HEK293 (cell line): Measurements from ENCODE around the gene ALDH7A1.
A peak's percentile ranks its signal among the peaks of the same experiment; 100 is the strongest.

ENCODE experiments used
- CTCF ChIA-PET: fragments of 350-600 bp; formaldehyde crosslinking; extraction: SDS; loops from one replicate; lab custom pipeline; 2021; ENCODE audit warnings: antibody characterized with exemption; lab: Yijun Ruan, JAX
- POLR2A ChIA-PET: fragments of 300-600 bp; formaldehyde crosslinking; extraction: SDS; loops from one replicate; lab custom pipeline; 2020; ENCODE audit warnings: antibody characterized with exemption, inconsistent platforms; lab: Yijun Ruan, JAX
- H3K27ac ChIP-seq: fragments of 200-500 bp; sonication (Bioruptor generic); 2 replicates; pipeline ENCODE4 v1.5.1; 2014; ENCODE audit warnings: low read depth, low read length, control low read depth, inconsistent platforms; ENCODE audit errors: extremely low read depth
- H3K36me3 ChIP-seq, 2 experiments: fragments of 200-500 bp in 1 of 2; sonication (Bioruptor generic) in 1 of 2; 1 replicate in 1 of 2; 2 replicates in 1 of 2; pipeline ENCODE4 v1.5.1; 2014 to 2017; ENCODE audit warnings: inconsistent platforms in 2 of 2, low read length in 2 of 2; ENCODE audit not compliant: control insufficient read depth in 2 of 2, insufficient read depth in 1 of 2
- H3K4me1 ChIP-seq: fragments of 200-500 bp; sonication (Bioruptor generic); 2 replicates; pipeline ENCODE4 v1.5.1; 2014; ENCODE audit warnings: mild to moderate bottlenecking, low read length, inconsistent platforms; ENCODE audit not compliant: control insufficient read depth, insufficient read depth
- H3K4me3 ChIP-seq: 2 replicates; pipeline ENCODE4 v1.5.1; 2011; ENCODE audit warnings: low read depth, mild to moderate bottlenecking, control low read depth, low read length, moderate library complexity
- H3K9me3 ChIP-seq: fragments of 200-500 bp; sonication (Bioruptor generic); 2 replicates; pipeline ENCODE4 v1.5.1; 2014; ENCODE audit warnings: low read depth, low read length, inconsistent platforms; ENCODE audit not compliant: control insufficient read depth, insufficient read depth
- ELK4 ChIP-seq: IDR thresholded peaks from 2 replicates; pipeline ENCODE4 v1.6.1; 2011; ENCODE audit warnings: mild to moderate bottlenecking, low read depth, low read length, borderline replicate concordance
- KLF1 ChIP-seq: fragments of 450-650 bp; formaldehyde crosslinking; IDR thresholded peaks from 2 replicates; pipeline ENCODE4 v1.5.1; 2016; ENCODE audit warnings: missing biosample characterization, missing genetic modification characterization
- KLF8 ChIP-seq: fragments of 450-650 bp; formaldehyde crosslinking; IDR thresholded peaks from 2 replicates; pipeline ENCODE4 v1.5.1; 2016; ENCODE audit warnings: missing biosample characterization, missing genetic modification characterization
- SCRT2 ChIP-seq: fragments of 450-650 bp; formaldehyde crosslinking; IDR thresholded peaks from 2 replicates; pipeline ENCODE4 v1.5.1; 2016; ENCODE audit warnings: missing biosample characterization, missing genetic modification characterization
- SETDB1 ChIP-seq: IDR thresholded peaks from one replicate; pipeline ENCODE4 v1.6.1; 2017; ENCODE audit warnings: mild to moderate bottlenecking, low read length, moderate library complexity, mixed read lengths; ENCODE audit not compliant: insufficient read length
- YY2 ChIP-seq: fragments of 450-650 bp; formaldehyde crosslinking; IDR thresholded peaks from 2 replicates; pipeline ENCODE4 v1.5.1; 2016; ENCODE audit warnings: missing biosample characterization, missing genetic modification characterization
- ZNF146 ChIP-seq: fragments of 450-650 bp; formaldehyde crosslinking; IDR thresholded peaks from 2 replicates; pipeline ENCODE4 v1.5.1; 2016; ENCODE audit warnings: missing biosample characterization, missing genetic modification characterization
- ZNF211 ChIP-seq: fragments of 450-650 bp; formaldehyde crosslinking; IDR thresholded peaks from 2 replicates; pipeline ENCODE4 v1.5.1; 2016; ENCODE audit warnings: low read depth, missing biosample characterization, missing genetic modification characterization
- ZNF354C ChIP-seq: fragments of 450-650 bp; formaldehyde crosslinking; IDR thresholded peaks from 2 replicates; pipeline ENCODE4 v1.5.1; 2016; ENCODE audit warnings: missing biosample characterization, missing genetic modification characterization, low read depth, borderline replicate concordance
- ZNF426 ChIP-seq: fragments of 450-650 bp; formaldehyde crosslinking; IDR thresholded peaks from 2 replicates; pipeline ENCODE4 v1.5.1; 2017; ENCODE audit warnings: missing biosample characterization, missing genetic modification characterization, mild to moderate bottlenecking, inconsistent platforms, moderate library complexity
- ZNF510 ChIP-seq: fragments of 450-650 bp; formaldehyde crosslinking; IDR thresholded peaks from 2 replicates; pipeline ENCODE4 v1.5.1; 2018; ENCODE audit warnings: mild to moderate bottlenecking, missing genetic modification characterization, missing biosample characterization; ENCODE audit not compliant: insufficient replicate concordance
- ZNF544 ChIP-seq: fragments of 450-650 bp; formaldehyde crosslinking; IDR thresholded peaks from 2 replicates; pipeline ENCODE4 v1.5.0; 2017; ENCODE audit warnings: missing biosample characterization, missing genetic modification characterization
- ZNF596 ChIP-seq: fragments of 450-650 bp; IDR thresholded peaks from 2 replicates; pipeline ENCODE4 v1.5.0; 2018; ENCODE audit warnings: missing biosample characterization, mild to moderate bottlenecking, missing genetic modification characterization, moderate library complexity
- ZNF600 ChIP-seq: fragments of 450-650 bp; formaldehyde crosslinking; IDR thresholded peaks from 2 replicates; pipeline ENCODE4 v1.5.1; 2016; ENCODE audit warnings: missing biosample characterization, missing genetic modification characterization
- ZNF654 ChIP-seq: fragments of 450-650 bp; formaldehyde crosslinking; IDR thresholded peaks from 2 replicates; pipeline ENCODE4 v1.5.1; 2016; ENCODE audit warnings: low read depth, missing biosample characterization, missing genetic modification characterization
- ZNF658 ChIP-seq: fragments of 450-650 bp; formaldehyde crosslinking; IDR thresholded peaks from 2 replicates; pipeline ENCODE4; 2016; ENCODE audit warnings: missing biosample characterization, missing genetic modification characterization
- ZNF664 ChIP-seq: fragments of 450-650 bp; formaldehyde crosslinking; IDR thresholded peaks from 2 replicates; pipeline ENCODE4 v1.5.1; 2016; ENCODE audit warnings: missing biosample characterization, missing genetic modification characterization
- ZNF747 ChIP-seq: fragments of 450-650 bp; formaldehyde crosslinking; IDR thresholded peaks from 2 replicates; pipeline ENCODE4 v1.5.1; 2016; ENCODE audit warnings: missing biosample characterization, missing genetic modification characterization
- ZNF776 ChIP-seq: fragments of 450-650 bp; formaldehyde crosslinking; IDR thresholded peaks from 2 replicates; pipeline ENCODE4 v1.5.0; 2017; ENCODE audit warnings: missing biosample characterization, missing genetic modification characterization, borderline replicate concordance
- ZNF792 ChIP-seq: fragments of 450-650 bp; formaldehyde crosslinking; IDR thresholded peaks from 2 replicates; pipeline ENCODE4 v1.5.1; 2016; ENCODE audit warnings: missing biosample characterization, missing genetic modification characterization
- ZNF843 ChIP-seq: fragments of 450-650 bp; formaldehyde crosslinking; IDR thresholded peaks from 2 replicates; pipeline ENCODE4 v1.5.1; 2016; ENCODE audit warnings: missing biosample characterization, missing genetic modification characterization
- ZSCAN30 ChIP-seq: fragments of 450-650 bp; IDR thresholded peaks from 2 replicates; pipeline ENCODE4 v1.5.1; 2018; ENCODE audit warnings: missing biosample characterization, mild to moderate bottlenecking, missing genetic modification characterization, moderate library complexity
- TF ChIP-seq, protein P1 (sequence below): fragments of 450-650 bp; formaldehyde crosslinking; IDR thresholded peaks from 2 replicates; pipeline ENCODE4 v1.5.1; 2016; ENCODE audit warnings: missing biosample characterization, missing genetic modification characterization

Gene ALDH7A1

DNA sequence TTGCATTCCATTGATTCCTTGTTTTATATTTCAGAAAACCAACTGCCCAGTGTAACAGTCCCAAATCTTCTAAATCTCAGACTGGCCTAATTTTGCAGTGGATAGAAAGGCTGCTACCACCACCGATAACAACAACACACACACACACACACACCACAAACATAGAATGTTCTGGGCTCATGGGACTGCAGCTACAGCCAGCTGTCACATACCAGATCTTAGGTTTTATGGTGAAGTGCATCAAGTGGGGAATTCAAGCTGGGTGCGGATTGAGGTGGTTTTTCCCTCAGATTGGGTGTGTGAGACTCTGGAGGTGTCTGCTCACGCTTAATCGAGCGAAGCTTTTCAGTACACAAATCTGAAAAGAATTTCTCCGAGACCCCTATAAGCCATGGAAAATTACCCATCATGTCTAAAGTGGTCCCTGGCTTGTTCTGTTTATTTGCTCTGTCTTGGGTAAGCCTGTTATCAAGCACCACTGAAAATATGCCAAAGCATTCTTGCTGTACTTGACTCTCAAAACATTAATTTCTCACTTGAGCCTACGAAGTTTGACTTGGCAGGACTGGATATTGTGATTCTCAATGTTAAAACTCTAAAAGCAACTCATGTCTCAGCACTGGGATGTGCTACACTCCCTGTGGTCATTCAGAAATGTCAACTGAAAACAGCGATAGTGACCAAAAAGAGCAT, 71.1 kb downstream of the ALDH7A1 start:
- ChIA-PET CTCF (interaction anchor here (0.6 to 1.6 kb wide), 2 partner anchors 16 to 24 kb away, joined by 3 to 7 read pairs; no protein-coding TSS in a partner anchor), POLR2A (no interaction called here)
- H3K9me3 ChIP-seq: no peaks in the 10 kb centered on the region
- H3K4me1 ChIP-seq: peaks cover 10% of the 10 kb centered on the region; the same call in 1 of the 2 replicates
- TF ChIP-seq SCRT2 (no peak), ZSCAN30 (no peak), ZNF600 (no peak), ZNF426 (tag by site-specific recombination) (no peak)
- TF ChIP-seq, protein P1, sequence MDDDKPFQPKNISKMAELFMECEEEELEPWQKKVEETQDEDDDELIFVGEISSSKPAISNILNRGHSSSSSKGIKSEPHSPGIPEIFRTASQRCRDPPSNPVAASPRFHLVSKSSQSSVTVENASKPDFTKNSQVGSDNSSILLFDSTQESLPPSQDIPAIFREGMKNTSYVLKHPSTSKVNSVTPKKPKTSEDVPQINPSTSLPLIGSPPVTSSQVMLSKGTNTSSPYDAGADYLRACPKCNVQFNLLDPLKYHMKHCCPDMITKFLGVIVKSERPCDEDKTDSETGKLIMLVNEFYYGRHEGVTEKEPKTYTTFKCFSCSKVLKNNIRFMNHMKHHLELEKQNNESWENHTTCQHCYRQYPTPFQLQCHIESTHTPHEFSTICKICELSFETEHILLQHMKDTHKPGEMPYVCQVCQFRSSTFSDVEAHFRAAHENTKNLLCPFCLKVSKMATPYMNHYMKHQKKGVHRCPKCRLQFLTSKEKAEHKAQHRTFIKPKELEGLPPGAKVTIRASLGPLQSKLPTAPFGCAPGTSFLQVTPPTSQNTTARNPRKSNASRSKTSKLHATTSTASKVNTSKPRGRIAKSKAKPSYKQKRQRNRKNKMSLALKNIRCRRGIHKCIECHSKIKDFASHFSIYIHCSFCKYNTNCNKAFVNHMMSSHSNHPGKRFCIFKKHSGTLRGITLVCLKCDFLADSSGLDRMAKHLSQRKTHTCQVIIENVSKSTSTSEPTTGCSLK (tag by site-specific recombination): no peak
- H3K27ac ChIP-seq: no peak overlapping the region
- no peak overlapping the region for H3K4me3 ChIP-seq
- no peaks in the 10 kb centered on the region for H3K36me3 ChIP-seq

DNA sequence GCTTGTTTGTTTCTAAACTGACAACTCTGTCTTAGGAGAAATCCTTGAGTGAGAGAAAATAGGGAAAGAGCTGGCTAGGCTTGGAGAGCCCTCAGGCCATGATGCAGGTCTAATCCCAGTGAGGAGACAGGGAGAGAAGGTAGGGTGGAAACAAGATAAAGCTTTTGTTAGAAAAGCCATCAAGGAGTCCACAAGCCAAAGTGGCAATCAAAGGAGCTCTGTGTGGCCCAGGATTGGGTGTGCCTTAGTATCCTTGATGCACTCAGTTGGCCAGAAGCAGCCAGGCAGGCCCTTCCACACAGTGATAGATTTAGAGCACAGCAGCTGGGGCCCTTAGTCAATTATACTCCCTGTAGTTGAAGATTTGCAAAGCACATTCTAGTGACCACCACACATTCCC, 73.9 kb downstream of the ALDH7A1 start:
- POLR2A ChIA-PET: no interaction called here
- CTCF ChIA-PET: interaction anchor here (0.6 to 1.1 kb wide), 3 partner anchors 14 to 182 kb away, joined by 3 to 9 read pairs (median 4); no protein-coding TSS in a partner anchor
- no peak overlapping the region for H3K27ac ChIP-seq

GRCh38 chr5:126520593-126520953, 74.4 kb downstream of the ALDH7A1 start:
- no peak overlapping the region for H3K27ac ChIP-seq
- POLR2A ChIA-PET: no interaction called here
- CTCF ChIA-PET: interaction anchor here (0.6 to 0.9 kb wide), 2 partner anchors 14 to 18 kb away, joined by 4 read pairs; no protein-coding TSS in a partner anchor
- no peaks in the 10 kb centered on the region for H3K36me3 ChIP-seq
- H3K4me3 ChIP-seq: no peak overlapping the region
- TF ChIP-seq ZNF664 (tag by site-specific recombination) (peak; percentile 57), ZNF211 (tag by site-specific recombination) (0 out of 2 replicates have a peak, but pooled peaks have one; percentile 48), ZNF843 (tag by site-specific recombination) (no peak)
- H3K4me1 ChIP-seq: peaks cover 20% of the 10 kb centered on the region
- no peaks in the 10 kb centered on the region for H3K9me3 ChIP-seq

More for the DNA sequence above, 73.9 kb downstream of the ALDH7A1 start:
- Histone ChIP-seq H3K9me3 (no peaks in the 10 kb centered on the region), H3K4me3 (no peak overlapping the region), H3K36me3 (no peaks in the 10 kb centered on the region), H3K4me1 (peaks cover 16% of the 10 kb centered on the region)
- no peak for TF ChIP-seq ZSCAN30
- no peak for TF ChIP-seq KLF8 (tag by site-specific recombination)
- TF ChIP-seq ZNF654 (tag by site-specific recombination): no peak
- TF ChIP-seq ZNF544: no peak
- no peak for TF ChIP-seq ZNF596 (tag by site-specific recombination)
- no peak for TF ChIP-seq ZNF354C (tag by site-specific recombination)
- TF ChIP-seq ZNF426 (tag by site-specific recombination): no peak
- TF ChIP-seq ZNF510: no peak
- no peak for TF ChIP-seq ZNF792 (tag by site-specific recombination)
- TF ChIP-seq ZNF146 (tag by site-specific recombination): no peak
- TF ChIP-seq SETDB1: no peak
- TF ChIP-seq ZNF664 (tag by site-specific recombination): no peak
- TF ChIP-seq KLF1 (tag by site-specific recombination): no peak
- TF ChIP-seq YY2 (tag by site-specific recombination): no peak
- no peak for TF ChIP-seq ZNF776 (tag by site-specific recombination)
- no peak for TF ChIP-seq ZNF658 (tag by site-specific recombination)
- no peak for TF ChIP-seq ELK4
- no peak for TF ChIP-seq ZNF747 (tag by site-specific recombination)
